GM21447 (cell line): ENCODE measurements around the gene MRO.
"Not testable (repeated sequence)": the region's sequence is repeated elsewhere in the genome, so short reads cannot be mapped to it uniquely, and the experiment has no call there.

Experiments used
- ATAC-seq: cut with Tn5 transposase; IDR thresholded peaks from one replicate; pipeline ENCODE4 v1.9.1; 2021; ENCODE audit not compliant: unreplicated experiment

MRO gene

GRCh38 chr18:50793641-50794565 is 25.9 kb downstream of the MRO start:
- no peak for ATAC-seq

- ATAC-seq = no peak
Observed at GRCh38 chr18:50792885-50793284, 26.9 kb downstream of the MRO start.

- ATAC-seq = no peak
Observed at GRCh38 chr18:50791599-50792438, 28.0 kb downstream of the MRO start.

- ATAC-seq = no peak
Observed at GRCh38 chr18:50790948-50791347, 28.9 kb downstream of the MRO start.

GRCh38 chr18:50790241-50790640 is 29.6 kb downstream of the MRO start:
- ATAC-seq = no peak

- no peak for ATAC-seq
Observed at GRCh38 chr18:50788284-50788683, 31.5 kb downstream of the MRO start.

GRCh38 chr18:50786864-50787263 is 33.0 kb downstream of the MRO start:
- ATAC-seq = no peak

- ATAC-seq = no peak
Observed at GRCh38 chr18:50783553-50783952, 36.3 kb downstream of the MRO start.

- ATAC-seq = not testable (repeated sequence)
Observed at GRCh38 chr18:50779021-50779420, 40.8 kb downstream of the MRO start.

GRCh38 chr18:50776383-50776782 is 43.4 kb downstream of the MRO start:
- no peak for ATAC-seq

- no peak for ATAC-seq
Observed at GRCh38 chr18:50775726-50776125, 44.1 kb downstream of the MRO start.

GRCh38 chr18:50775207-50775606 is 44.6 kb downstream of the MRO start:
- no peak for ATAC-seq

- no peak for ATAC-seq
Observed at GRCh38 chr18:50769463-50769862, 50.4 kb downstream of the MRO start.

- no peak for ATAC-seq
Observed at GRCh38 chr18:50757358-50757757, 62.5 kb downstream of the MRO start.

- ATAC-seq = no peak
Observed at GRCh38 chr18:50754297-50754696, 65.5 kb downstream of the MRO start.

GRCh38 chr18:50753311-50753710 is 66.5 kb downstream of the MRO start:
- ATAC-seq = no peak

GRCh38 chr18:50751947-50752346 is 67.9 kb downstream of the MRO start:
- ATAC-seq = no peak

GRCh38 chr18:50751490-50751889 is 68.3 kb downstream of the MRO start:
- no peak for ATAC-seq

- ATAC-seq = no peak
Observed at GRCh38 chr18:50750546-50750945, 69.3 kb downstream of the MRO start.

GRCh38 chr18:50749945-50750344 is 69.9 kb downstream of the MRO start:
- ATAC-seq = no peak

GRCh38 chr18:50749421-50749820 is 70.4 kb downstream of the MRO start:
- no peak for ATAC-seq
